ENCODE results near the gene DOK6.

DOK6 gene

GRCh38 chr18:69557282-69557681 is 156.6 kb downstream of the DOK6 start:
- DNase-seq = no peak

GRCh38 chr18:69558052-69558451 is 157.4 kb downstream of the DOK6 start:
- DNase-seq = no peak

DNA sequence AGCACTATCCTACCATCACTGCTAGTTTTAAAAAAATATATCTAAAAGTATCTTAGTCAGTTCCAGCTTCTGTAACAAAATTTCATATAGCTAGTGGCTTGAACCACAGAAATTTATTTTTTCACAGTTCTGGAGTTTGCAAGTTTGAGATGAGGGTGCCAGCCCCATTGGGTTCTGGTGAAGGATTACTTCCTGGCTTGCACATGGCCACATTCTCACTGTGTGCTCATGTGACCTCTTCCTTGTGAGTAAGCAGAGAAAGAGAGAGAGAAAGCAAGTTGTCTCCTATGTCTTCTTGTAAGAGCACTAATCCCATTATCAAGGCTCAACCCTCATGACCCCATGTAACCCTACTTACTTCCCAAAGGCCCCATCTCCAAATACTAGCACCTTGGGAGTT is 158.9 kb downstream of the DOK6 start:
- DNase-seq = no peak

DNA sequence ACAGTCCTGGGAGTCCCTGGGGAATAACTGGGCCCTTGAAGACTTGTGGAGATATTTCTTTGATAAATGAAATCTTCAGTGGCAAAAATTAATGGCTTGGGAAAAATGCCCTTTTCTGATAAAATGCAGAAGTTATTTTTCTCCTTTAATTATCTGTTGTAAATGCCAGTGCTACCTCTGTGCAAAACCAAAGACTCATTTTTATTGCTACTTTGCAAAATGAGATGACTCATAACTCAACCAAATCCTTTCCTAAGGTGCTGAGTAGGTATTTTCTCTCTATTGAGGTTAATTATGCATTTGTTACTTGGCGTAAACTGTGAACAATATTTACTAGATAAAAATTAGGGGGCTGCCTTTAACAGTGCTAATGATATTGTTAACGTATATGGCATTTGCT is 163.9 kb downstream of the DOK6 start:
- no peak for DNase-seq

DNA sequence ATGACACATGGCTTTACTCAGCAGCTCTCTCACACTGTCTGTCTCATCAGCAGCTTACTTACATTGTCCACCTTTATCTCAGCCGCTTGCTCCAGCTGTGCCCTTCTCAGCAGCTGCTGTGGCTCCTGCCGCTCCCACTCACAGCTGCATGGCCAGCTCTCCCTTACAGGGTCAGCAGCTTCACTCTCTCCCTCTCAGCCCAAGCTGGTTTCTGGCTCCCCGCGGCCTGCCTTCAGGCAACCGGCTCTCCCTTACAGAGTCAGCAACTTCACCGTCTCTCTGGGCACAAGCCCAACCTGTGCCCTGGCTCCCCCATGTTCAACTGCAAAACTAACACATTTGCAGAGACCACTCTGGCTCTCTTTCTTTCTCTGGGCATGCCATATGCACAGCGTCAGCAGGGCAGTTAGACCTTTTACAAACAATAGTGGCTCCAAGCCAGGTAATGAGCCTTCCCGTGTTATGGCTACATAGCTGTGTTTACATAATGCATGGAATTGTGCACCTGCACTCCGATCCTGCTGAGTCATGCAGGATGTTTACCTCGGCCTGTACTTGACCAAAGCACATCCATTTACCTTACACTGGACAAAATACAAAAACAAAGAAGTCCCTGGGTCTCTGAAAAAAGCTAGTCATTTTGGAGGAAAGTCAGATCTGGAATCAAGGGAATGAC is 167.3 kb downstream of the DOK6 start:
- no peak for DNase-seq

- DNase-seq = no peak
These were observed 168.4 kb downstream of the DOK6 start for GRCh38 chr18:69569133-69569532.

DNA sequence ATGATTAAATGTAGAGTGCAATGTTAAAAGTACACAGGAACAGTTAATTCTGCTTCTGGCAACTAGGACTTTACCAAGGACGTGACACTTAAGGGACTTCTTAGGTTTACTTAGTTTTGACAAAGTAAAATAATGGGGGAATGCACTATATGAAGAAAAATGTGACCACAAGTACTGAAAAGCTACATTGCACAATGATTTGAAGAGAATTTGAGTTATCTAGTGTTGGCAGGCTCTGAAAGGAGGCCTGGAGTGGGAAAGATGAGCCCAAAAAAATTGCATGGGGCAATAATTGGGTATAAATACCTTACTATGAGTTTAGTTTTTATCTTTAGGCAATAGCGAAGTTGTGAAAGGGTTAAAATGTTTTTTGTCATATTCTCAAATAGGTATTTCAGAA is 173.7 kb downstream of the DOK6 start:
- no peak for DNase-seq

DNA sequence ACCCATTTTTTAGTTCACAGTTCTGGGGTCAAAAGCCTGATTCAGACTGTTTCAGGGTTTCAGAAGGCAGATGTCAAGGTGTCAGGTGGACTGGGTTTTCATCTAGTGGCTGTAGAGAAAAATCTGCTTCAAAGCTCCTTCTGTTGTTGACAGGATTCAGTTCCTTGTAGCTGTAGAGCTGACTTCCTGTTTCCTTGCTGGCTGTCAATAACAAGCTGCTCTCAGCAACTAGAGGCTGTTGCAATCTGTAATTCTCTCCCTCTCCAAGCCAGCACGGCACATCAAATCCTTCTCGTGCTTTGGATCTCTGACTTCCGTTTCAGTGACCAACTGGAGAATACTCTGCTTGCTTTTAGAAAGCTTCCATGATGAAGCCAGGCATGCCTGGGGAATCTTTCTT is 179.4 kb downstream of the DOK6 start:
- DNase-seq = no peak

DNA sequence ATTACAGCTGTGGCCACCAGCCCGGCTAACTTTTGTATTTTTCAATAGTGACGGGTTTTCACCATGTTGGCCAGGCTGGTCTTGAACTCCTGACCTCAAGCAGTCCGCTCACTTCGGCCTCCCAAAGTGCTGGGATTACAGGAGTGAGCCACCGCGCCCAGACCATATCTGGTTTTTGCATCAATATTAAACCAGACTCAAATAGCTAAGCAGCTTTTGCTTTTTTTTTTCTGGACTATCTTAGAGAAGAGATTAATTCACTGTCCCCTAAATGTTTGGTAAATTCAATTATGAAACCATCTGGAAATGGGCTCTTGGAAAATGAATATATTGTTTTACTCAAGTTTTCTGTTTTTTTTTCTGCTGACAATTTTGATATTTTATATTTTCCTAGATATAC is 183.7 kb downstream of the DOK6 start:
- no peak for DNase-seq

DNA sequence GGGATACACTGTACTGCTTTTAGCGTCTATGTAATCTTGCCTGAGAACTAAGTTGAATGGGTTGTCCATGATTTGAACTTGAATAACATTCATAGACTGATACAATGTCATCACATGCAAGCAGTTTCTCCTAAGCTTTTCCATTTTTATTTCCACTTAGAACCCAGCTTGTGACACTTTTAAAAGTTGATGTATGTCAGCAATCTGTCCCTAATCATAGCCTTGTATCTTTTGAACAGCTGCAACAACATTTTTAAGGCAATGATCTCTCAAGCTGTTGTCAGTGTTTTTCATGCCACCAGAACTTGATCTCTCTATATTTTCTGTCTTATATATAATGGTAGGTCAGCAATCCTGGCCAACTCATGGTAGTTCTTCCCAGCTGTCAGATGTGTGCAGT is 185.0 kb downstream of the DOK6 start:
- DNase-seq = no peak

DNA sequence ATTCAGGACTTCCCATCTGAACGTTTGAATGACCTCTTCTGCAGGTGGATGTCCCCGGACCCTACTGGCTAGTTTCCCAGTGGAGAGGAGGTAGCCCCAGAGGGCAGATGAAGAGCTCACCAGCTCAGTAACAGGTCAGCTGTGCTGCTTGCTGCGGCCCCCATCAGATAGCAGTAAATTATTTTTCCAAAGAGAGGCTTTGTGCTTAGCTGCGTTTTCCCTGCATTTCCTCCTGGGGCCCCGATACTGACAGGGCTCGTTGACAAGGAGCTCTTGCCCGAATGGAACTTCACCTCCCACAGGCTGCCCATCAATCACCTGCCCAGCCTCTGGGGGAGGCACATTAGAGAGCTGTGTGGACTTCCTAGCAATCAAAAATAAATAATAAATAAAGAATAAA is 185.8 kb downstream of the DOK6 start:
- DNase-seq = no peak

DNA sequence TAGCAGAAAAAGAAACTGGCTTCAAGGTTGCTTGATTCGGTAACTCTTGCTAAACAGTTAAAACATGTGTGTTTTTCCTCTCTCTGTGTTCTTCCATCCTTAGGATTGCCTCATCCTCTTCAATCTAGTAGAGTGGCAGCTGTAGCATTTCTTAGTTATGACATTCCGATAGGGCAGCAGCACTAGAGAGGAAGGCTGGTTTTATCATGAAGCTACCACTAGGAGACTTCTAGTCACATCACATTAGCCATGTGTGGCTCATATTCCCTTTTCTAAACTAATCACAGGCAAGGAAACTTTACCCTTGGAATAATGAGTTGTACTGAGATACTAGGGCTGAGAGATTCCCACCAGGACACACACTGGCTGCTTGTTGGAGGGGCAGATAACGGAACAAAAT is 187.6 kb downstream of the DOK6 start:
- DNase-seq = no peak

- no peak for DNase-seq
These were observed 189.5 kb downstream of the DOK6 start for GRCh38 chr18:69590150-69590549.

DNA sequence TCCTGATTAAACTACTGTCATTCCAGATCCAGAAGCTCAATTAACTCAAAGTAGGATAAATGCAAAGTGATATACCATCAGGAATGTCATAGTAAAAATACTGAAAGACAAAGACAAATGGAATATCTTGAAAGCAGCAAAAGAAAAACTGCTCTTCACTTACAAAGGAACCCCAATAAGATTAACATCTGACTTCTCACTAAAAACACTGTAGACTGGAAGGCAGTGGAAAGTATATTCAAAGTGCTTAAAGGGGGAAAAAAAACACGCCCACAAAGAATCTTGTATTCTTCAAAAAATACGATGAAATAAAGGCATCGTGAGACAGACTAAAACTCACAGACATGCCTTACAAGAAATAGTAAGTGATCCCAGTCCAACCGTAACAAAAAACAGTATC is 195.7 kb downstream of the DOK6 start:
- no peak for DNase-seq

DNA sequence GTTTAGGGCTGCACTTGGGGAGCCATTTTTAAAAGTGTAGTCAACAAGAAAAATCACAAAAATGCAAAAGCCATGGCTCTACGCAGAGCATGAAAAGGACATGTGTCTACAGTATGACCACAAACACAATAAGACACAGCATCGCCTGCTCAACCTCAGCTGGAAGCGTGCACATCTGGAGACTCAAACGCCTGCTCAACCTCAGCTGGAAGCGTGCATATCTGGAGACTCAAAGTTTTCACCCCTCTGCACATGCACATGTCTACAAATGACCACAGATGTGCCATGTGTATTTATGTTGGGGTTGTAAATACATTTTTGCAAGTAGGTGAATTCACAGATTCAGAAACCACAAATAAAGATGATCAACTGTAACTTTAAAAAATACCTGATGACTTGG is 196.9 kb downstream of the DOK6 start:
- DNase-seq = no peak

GRCh38 chr18:69599377-69599776 is 198.7 kb downstream of the DOK6 start:
- DNase-seq = no peak

- no peak for DNase-seq
These were observed 211.6 kb downstream of the DOK6 start for GRCh38 chr18:69612242-69612641.

GRCh38 chr18:69616114-69616513 is 215.4 kb downstream of the DOK6 start:
- no peak for DNase-seq

- no peak for DNase-seq
These were observed 216.7 kb downstream of the DOK6 start for GRCh38 chr18:69617408-69617807.

DNA sequence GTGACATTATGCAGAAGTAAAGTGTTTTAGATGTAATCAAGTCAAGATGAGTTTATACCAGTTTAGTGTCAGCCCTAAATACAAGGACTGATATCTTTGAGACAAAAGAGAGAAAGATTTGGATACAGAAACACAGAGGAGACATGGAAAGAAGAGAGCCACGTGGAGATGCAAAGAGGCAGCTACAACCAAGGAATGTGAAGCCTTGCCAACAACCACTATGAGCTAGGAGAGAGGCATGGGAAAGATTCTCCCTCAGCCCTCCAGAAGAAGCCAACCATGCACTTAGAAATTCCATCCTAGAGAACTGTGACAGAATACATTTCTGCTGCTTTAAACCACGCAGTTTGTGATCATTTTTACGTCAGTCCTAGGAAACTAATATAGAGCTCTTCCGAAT is 217.2 kb downstream of the DOK6 start:
- no peak for DNase-seq

GRCh38 chr18:69622184-69622583 is 221.5 kb downstream of the DOK6 start:
- no peak for DNase-seq

- DNase-seq = no peak
These were observed 222.3 kb downstream of the DOK6 start for GRCh38 chr18:69622961-69623360.

DNA sequence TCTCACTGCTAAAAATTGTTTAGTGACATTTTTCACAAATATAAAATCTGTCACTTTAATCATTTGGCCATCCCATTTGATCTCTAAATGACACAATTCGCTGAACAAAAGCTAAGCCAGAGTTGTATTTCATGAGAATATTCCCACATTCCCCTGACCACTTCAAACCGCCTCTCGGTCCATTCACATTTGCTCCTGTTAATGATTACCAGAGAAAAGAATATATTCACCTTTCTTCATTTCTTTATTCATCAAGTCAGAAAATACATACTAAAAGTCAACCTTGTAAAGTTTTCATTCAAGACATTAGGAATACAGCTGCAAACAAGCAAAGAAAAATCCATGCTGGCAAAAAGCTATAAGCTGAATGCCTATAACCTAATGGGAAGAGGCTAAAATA is 225.5 kb downstream of the DOK6 start:
- no peak for DNase-seq

GRCh38 chr18:69626643-69627242 is 226.1 kb downstream of the DOK6 start:
- no peak for DNase-seq

DNA sequence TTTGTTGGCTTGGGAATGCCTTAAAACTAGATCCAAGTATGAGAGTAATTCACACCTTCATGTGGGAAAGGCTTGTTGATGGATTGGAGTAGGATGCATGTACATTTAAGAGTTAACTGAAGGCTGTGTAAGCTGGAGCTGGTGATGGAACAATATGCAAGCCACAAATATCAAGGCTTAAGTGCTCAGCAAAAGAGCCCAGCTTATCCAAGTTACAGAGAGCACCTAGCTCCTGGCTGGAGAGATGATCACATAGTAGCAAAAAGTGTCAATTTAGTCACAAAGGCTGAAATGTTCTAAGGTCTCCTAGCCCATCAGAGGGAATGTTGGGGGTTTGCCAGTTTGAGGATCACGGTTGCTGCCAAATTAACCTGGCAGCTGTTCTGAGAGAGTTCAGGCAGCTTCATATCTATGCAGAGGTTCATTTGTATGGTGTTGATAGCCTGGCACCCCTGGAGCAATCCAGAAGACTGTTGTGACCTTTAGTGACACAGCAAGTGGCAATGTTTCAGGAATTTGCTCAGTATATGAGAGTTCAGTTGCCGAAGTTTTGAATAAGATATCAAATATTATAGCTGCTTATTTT is 228.2 kb downstream of the DOK6 start:
- DNase-seq = no peak

All from activated naive CD4-positive, alpha-beta T cell treated with anti-CD3 and anti-CD28 coated beads, Interleukin-2, amount 50 U/mL, for 16 hours (primary cell).